HEK293 (cell line): Measurements from ENCODE around the gene LPCAT2.

Source experiments
- SP7 ChIP-seq: fragments of 450-650 bp; formaldehyde crosslinking; IDR thresholded peaks from 2 replicates; pipeline ENCODE4 v1.5.1; 2016; ENCODE audit warnings: missing biosample characterization, missing genetic modification characterization
- TF ChIP-seq, protein P1 (sequence below): fragments of 450-650 bp; formaldehyde crosslinking; IDR thresholded peaks from 2 replicates; pipeline ENCODE4 v1.5.1; 2016; ENCODE audit warnings: missing biosample characterization, missing genetic modification characterization
- TF ChIP-seq, protein P2 (sequence below): fragments of 450-650 bp; formaldehyde crosslinking; IDR thresholded peaks from 2 replicates; pipeline ENCODE4 v1.5.1; 2016; ENCODE audit warnings: missing biosample characterization, missing genetic modification characterization, borderline replicate concordance

DNA sequence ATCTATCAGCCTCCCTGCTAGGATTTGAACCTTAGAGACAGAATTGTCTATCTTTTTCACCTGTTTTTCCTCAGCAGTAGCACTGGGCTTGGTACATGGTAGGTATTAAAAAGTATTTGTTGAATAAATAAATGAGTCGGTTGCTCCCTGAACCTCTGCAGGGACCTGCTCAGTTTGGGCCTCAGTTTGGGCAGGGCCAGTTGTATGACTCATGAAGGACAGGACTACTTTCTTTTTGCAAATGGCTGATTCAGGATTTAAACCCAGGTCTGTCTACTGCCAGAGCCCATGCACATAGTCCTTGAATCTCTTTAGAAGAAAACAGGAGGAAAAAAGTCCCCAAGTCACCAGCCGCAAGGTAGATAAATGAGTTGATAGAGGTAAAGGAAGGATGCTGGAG is 26.8 kb upstream of the LPCAT2 start:
- no peak for TF ChIP-seq SP7 (tag by site-specific recombination)
- TF ChIP-seq, protein P1, sequence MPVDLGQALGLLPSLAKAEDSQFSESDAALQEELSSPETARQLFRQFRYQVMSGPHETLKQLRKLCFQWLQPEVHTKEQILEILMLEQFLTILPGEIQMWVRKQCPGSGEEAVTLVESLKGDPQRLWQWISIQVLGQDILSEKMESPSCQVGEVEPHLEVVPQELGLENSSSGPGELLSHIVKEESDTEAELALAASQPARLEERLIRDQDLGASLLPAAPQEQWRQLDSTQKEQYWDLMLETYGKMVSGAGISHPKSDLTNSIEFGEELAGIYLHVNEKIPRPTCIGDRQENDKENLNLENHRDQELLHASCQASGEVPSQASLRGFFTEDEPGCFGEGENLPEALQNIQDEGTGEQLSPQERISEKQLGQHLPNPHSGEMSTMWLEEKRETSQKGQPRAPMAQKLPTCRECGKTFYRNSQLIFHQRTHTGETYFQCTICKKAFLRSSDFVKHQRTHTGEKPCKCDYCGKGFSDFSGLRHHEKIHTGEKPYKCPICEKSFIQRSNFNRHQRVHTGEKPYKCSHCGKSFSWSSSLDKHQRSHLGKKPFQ (tag by site-specific recombination), result no peak
- TF ChIP-seq, protein P2, sequence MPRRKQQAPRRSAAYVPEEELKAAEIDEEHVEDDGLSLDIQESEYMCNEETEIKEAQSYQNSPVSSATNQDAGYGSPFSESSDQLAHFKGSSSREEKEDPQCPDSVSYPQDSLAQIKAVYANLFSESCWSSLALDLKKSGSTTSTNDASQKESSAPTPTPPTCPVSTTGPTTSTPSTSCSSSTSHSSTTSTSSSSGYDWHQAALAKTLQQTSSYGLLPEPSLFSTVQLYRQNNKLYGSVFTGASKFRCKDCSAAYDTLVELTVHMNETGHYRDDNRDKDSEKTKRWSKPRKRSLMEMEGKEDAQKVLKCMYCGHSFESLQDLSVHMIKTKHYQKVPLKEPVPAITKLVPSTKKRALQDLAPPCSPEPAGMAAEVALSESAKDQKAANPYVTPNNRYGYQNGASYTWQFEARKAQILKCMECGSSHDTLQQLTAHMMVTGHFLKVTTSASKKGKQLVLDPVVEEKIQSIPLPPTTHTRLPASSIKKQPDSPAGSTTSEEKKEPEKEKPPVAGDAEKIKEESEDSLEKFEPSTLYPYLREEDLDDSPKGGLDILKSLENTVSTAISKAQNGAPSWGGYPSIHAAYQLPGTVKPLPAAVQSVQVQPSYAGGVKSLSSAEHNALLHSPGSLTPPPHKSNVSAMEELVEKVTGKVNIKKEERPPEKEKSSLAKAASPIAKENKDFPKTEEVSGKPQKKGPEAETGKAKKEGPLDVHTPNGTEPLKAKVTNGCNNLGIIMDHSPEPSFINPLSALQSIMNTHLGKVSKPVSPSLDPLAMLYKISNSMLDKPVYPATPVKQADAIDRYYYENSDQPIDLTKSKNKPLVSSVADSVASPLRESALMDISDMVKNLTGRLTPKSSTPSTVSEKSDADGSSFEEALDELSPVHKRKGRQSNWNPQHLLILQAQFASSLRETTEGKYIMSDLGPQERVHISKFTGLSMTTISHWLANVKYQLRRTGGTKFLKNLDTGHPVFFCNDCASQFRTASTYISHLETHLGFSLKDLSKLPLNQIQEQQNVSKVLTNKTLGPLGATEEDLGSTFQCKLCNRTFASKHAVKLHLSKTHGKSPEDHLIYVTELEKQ, result no peak
